ENCODE data around the gene LNX1. TPM values are rescaled to one million over a fixed set of nuclear protein-coding genes. Genes with fewer than 3 reads are reported as not detected.
A peak's percentile ranks its signal among the peaks of the same experiment; 100 is the strongest.

Gene LNX1
- total RNA-seq, 4 donors from 2014 or later = 18.4 to 55.3 (median 31.9) TPM

DNA sequence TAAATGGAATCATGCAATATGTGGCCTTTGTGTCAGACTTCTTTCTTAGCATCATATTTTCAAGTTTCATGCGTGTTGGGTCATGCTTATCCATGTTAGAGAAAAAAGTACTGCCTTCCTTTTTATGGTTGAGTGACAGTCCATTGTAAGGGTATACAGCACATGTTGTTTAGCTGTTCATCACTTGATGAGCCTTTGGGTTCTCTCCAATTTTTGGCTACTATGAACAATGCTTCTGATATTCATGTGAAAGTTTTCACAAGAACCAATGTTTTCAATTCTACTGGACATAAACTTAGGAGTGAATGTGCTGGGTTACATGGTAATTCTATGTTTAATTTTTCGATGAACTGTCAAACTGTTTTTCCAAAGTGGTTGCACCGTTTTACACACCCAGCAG is 28.1 kb upstream of the LNX1 start:
- TF ChIP-seq, protein P1, sequence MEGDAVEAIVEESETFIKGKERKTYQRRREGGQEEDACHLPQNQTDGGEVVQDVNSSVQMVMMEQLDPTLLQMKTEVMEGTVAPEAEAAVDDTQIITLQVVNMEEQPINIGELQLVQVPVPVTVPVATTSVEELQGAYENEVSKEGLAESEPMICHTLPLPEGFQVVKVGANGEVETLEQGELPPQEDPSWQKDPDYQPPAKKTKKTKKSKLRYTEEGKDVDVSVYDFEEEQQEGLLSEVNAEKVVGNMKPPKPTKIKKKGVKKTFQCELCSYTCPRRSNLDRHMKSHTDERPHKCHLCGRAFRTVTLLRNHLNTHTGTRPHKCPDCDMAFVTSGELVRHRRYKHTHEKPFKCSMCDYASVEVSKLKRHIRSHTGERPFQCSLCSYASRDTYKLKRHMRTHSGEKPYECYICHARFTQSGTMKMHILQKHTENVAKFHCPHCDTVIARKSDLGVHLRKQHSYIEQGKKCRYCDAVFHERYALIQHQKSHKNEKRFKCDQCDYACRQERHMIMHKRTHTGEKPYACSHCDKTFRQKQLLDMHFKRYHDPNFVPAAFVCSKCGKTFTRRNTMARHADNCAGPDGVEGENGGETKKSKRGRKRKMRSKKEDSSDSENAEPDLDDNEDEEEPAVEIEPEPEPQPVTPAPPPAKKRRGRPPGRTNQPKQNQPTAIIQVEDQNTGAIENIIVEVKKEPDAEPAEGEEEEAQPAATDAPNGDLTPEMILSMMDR (IDR thresholded peaks at IDR 0.05) = no peak
- no peak for TF ChIP-seq POLR2A (IDR thresholded peaks at IDR 0.05)
- H3K27ac ChIP-seq = no peak overlapping the region
- H3K9me3 ChIP-seq = no peaks in the 10 kb centered on the region
- H3K36me3 ChIP-seq = no peaks in the 10 kb centered on the region
- no peak for DNase-seq
- H3K27me3 ChIP-seq = no peaks in the 10 kb centered on the region
- H3K4me3 ChIP-seq = no peak overlapping the region
- no peaks in the 10 kb centered on the region for H3K4me1 ChIP-seq

DNA sequence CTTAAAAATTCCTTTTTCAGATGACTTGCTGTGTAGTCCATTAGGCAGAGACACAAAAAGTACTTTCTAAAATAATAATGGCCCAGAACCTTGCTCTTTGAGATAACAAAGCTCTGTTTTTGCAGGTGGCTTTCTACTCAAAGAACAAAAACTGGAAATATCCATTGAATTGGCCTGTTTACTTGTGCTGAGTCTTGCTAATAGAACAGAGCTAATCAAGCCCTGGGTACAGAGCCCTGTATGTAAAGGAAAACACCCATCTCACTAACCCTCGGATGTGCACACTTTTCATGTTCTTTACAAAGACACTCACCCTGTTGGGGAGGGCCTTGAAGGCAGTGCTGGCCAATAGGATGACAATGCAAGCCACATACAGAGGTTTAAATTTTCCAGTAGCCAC is 27.0 kb upstream of the LNX1 start:
- no peaks in the 10 kb centered on the region for H3K36me3 ChIP-seq
- H3K4me1 ChIP-seq = no peaks in the 10 kb centered on the region
- H3K4me3 ChIP-seq = no peak overlapping the region
- no peaks in the 10 kb centered on the region for H3K9me3 ChIP-seq
- no peak for DNase-seq
- H3K27me3 ChIP-seq = no peaks in the 10 kb centered on the region
- TF ChIP-seq, protein P1 (IDR thresholded peaks at IDR 0.05) = no peak
- TF ChIP-seq POLR2A (IDR thresholded peaks at IDR 0.05) = no peak
- no peak overlapping the region for H3K27ac ChIP-seq

GRCh38 chr4:53617101-53617680 is 25.9 kb upstream of the LNX1 start:
- Histone ChIP-seq H3K36me3 (no peaks in the 10 kb centered on the region), H3K27ac (no peak overlapping the region), H3K4me1 (no peaks in the 10 kb centered on the region), H3K9me3 (no peaks in the 10 kb centered on the region), H3K27me3 (no peaks in the 10 kb centered on the region), H3K4me3 (no peak overlapping the region)
- DNase-seq = no peak
- no peak for TF ChIP-seq POLR2A (IDR thresholded peaks at IDR 0.05)
- TF ChIP-seq, protein P1 (IDR thresholded peaks at IDR 0.05) = no peak

DNA sequence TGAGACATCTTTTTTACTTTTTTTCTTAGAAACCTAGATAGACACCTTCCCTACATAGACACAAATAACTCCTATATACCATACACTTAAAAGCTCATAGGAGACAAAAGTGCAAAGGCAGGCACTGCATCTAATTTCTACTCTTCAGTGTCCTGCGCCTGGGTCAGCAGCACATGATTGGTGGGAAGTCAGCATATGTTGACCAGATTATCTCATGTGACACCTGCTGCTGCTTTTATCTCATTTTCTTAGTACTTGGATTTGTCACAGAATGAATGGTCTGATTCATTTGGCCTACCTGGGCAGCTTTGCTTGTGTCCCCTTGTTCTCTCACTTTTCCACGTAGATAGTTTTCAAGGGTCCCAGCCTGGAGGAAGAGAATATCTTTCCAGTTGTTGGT is 24.9 kb upstream of the LNX1 start:
- H3K36me3 ChIP-seq = no peaks in the 10 kb centered on the region

GRCh38 chr4:53614591-53614990 is 23.3 kb upstream of the LNX1 start:
- TF ChIP-seq, protein P1 (IDR thresholded peaks at IDR 0.05) = peak in 3 of 6 experiments; percentile 37 to 64 (median 49)
- no peak for TF ChIP-seq POLR2A (IDR thresholded peaks at IDR 0.05)
- Histone ChIP-seq H3K27me3 (no peaks in the 10 kb centered on the region), H3K27ac (no peak overlapping the region), H3K9me3 (no peaks in the 10 kb centered on the region), H3K4me1 (no peaks in the 10 kb centered on the region), H3K4me3 (no peak overlapping the region), H3K36me3 (no peaks in the 10 kb centered on the region)
- DNase-seq = peak in 1 of 3 donors; percentile 51

More for the DNA sequence above, 24.9 kb upstream of the LNX1 start:
- Histone ChIP-seq H3K4me3 (no peak overlapping the region), H3K4me1 (no peaks in the 10 kb centered on the region), H3K27ac (no peak overlapping the region), H3K9me3 (no peaks in the 10 kb centered on the region), H3K27me3 (no peaks in the 10 kb centered on the region)
- no peak for DNase-seq
- no peak for TF ChIP-seq POLR2A (IDR thresholded peaks at IDR 0.05)
- TF ChIP-seq, protein P1 (IDR thresholded peaks at IDR 0.05) = no peak

DNA sequence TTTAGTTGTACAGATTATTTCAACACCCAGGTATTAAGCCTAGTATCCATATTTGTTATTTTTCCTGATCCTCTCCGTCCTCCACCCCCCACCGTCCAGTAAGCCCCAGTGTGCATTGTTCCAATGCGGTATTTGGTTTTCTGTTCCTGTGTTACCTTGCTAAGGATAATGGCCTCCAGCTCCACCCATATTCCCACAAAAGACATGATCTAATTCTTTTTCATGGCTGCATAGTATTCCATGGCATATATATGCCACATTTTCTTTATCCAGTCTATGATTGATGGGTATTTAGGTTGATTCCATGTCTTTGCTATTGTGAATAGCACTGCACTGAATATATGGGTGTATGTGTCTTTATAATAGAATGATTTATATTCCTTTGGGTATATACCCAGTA is 22.1 kb upstream of the LNX1 start:
- DNase-seq = no peak
- H3K9me3 ChIP-seq = peaks cover 0 to 3% (median 0%) of the 10 kb centered on the region in 4 donors
- TF ChIP-seq, protein P1 (IDR thresholded peaks at IDR 0.05) = no peak
- TF ChIP-seq POLR2A (IDR thresholded peaks at IDR 0.05) = no peak
- H3K27me3 ChIP-seq = no peaks in the 10 kb centered on the region
- no peaks in the 10 kb centered on the region for H3K36me3 ChIP-seq
- H3K27ac ChIP-seq = no peak overlapping the region
- H3K4me3 ChIP-seq = no peak overlapping the region
- no peaks in the 10 kb centered on the region for H3K4me1 ChIP-seq
